Neural progenitor cell (in vitro differentiated cells): ENCODE results near the gene TYW5. TPM values are rescaled to one million over a fixed set of nuclear protein-coding genes. Genes with fewer than 3 reads are reported as not detected.

ENCODE experiments used
- DNase-seq: peaks from one replicate; pipeline ENCODE4 v3.0.0-alpha.2; 2016; ENCODE audit warnings: low spot score
- H2AFZ ChIP-seq: fragments of 200-600 bp; sonication (generic); replicated peaks from 2 replicates; pipeline ENCODE4 v1.6.1; 2016; ENCODE audit warnings: antibody characterized with exemption
- H3F3A ChIP-seq: fragments of 200-600 bp; sonication (generic); 2 replicates; pipeline ENCODE4 v1.6.1; 2016; ENCODE audit warnings: antibody characterized with exemption, low read depth
- H3K27ac ChIP-seq: fragments of 200-600 bp; sonication (generic); 2 replicates; pipeline ENCODE4 v1.5.1; 2016; ENCODE audit warnings: mild to moderate bottlenecking
- H3K27me3 ChIP-seq: fragments of 200-600 bp; sonication (generic); 2 replicates; pipeline ENCODE4 v1.6.1; 2016; ENCODE audit warnings: mild to moderate bottlenecking, moderate library complexity
- H3K36me3 ChIP-seq: fragments of 200-600 bp; sonication (generic); 2 replicates; pipeline ENCODE4 v1.5.1; 2016
- H3K4me1 ChIP-seq: fragments of 200-600 bp; sonication (generic); 2 replicates; pipeline ENCODE4 v1.6.1; 2016; ENCODE audit warnings: mixed run types
- H3K4me2 ChIP-seq: fragments of 200-600 bp; sonication (generic); 2 replicates; pipeline ENCODE4 v1.6.1; 2016
- H3K4me3 ChIP-seq: fragments of 200-600 bp; sonication (generic); 2 replicates; pipeline ENCODE4 v1.5.1; 2016
- H3K79me2 ChIP-seq: fragments of 200-600 bp; sonication (generic); 2 replicates; pipeline ENCODE4 v1.6.1; 2016; ENCODE audit warnings: low read depth
- H3K9ac ChIP-seq: fragments of 200-600 bp; sonication (generic); 2 replicates; pipeline ENCODE4 v1.6.1; 2016
- H3K9me3 ChIP-seq: fragments of 200-600 bp; sonication (generic); 2 replicates; pipeline ENCODE4 v1.5.1; 2016; ENCODE audit warnings: low read depth
- H4K20me1 ChIP-seq: fragments of 200-600 bp; sonication (generic); 2 replicates; pipeline ENCODE4 v1.6.1; 2016; ENCODE audit warnings: low read depth
- H3K27ac Mint-ChIP-seq: 3 replicates; pipeline ENCODE4 v1.8.0; 2021; ENCODE audit warnings: mixed read lengths
- H3K27me3 Mint-ChIP-seq: 2 replicates; pipeline ENCODE4 v1.8.0; 2022; ENCODE audit warnings: low read depth, mild to moderate bottlenecking, inconsistent platforms, moderate library complexity, mixed read lengths; ENCODE audit not compliant: insufficient read depth
- H3K36me3 Mint-ChIP-seq: 3 replicates; pipeline ENCODE4 v1.8.0; 2021; ENCODE audit warnings: mixed read lengths
- H3K4me1 Mint-ChIP-seq: 3 replicates; pipeline ENCODE4 v1.8.0; 2021; ENCODE audit warnings: mixed read lengths
- H3K4me3 Mint-ChIP-seq: 3 replicates; pipeline ENCODE4 v1.8.0; 2021; ENCODE audit warnings: mild to moderate bottlenecking, moderate library complexity, mixed read lengths
- H3K9me3 Mint-ChIP-seq: 3 replicates; pipeline ENCODE4 v1.8.0; 2020; ENCODE audit warnings: mixed read lengths
- CTCF ChIP-seq: fragments of 200-600 bp; sonication (generic); IDR thresholded peaks from 2 replicates; pipeline ENCODE4 v1.5.1; 2017; ENCODE audit warnings: antibody characterized with exemption, mild to moderate bottlenecking
- EZH2 ChIP-seq: fragments of 200-600 bp; sonication (generic); IDR thresholded peaks from 2 replicates; pipeline ENCODE4 v1.6.1; 2017; ENCODE audit warnings: antibody characterized with exemption, mild to moderate bottlenecking, moderate library complexity
- EZH2phosphoT487 ChIP-seq: fragments of 200-600 bp; sonication (generic); IDR thresholded peaks from 2 replicates; pipeline ENCODE4 v1.6.1; 2017; ENCODE audit warnings: antibody characterized with exemption
- total RNA-seq: library from RNA; depleted of rRNA; stranded (reverse); fragments of >200 nt; gene quantifications from 2 replicates; pipeline ENCODE4 v1.2.3, GENCODE V29; 2015; ENCODE audit warnings: low replicate concordance

Gene TYW5
- total RNA-seq, 1 donor from 2014 or later, result 25.0 TPM

- peaks cover 31% of the 10 kb centered on the region for H3K4me1 Mint-ChIP-seq
- H3K9me3 Mint-ChIP-seq, result no peaks in the 10 kb centered on the region
- no peaks in the 10 kb centered on the region for H3K27me3 Mint-ChIP-seq
- peak; percentile 6 for DNase-seq
- H3K79me2 ChIP-seq, result peaks cover 82% of the 10 kb centered on the region
- H3K4me2 ChIP-seq, result peak overlapping the region; percentile 78
- peaks cover 4% of the 10 kb centered on the region for H4K20me1 ChIP-seq
- peaks cover 20% of the 10 kb centered on the region for H3F3A ChIP-seq
- peak overlapping the region; percentile 98 for H3K4me3 Mint-ChIP-seq
- peaks cover 9% of the 10 kb centered on the region for H3K4me1 ChIP-seq
- H3K9me3 ChIP-seq, result no peaks in the 10 kb centered on the region
- H3K36me3 ChIP-seq, result peaks cover 20% of the 10 kb centered on the region
- peak overlapping the region; percentile 96 for H3K27ac Mint-ChIP-seq
- peak overlapping the region; percentile 98 for H3K27ac ChIP-seq
- peak overlapping the region; percentile 92 for H3K9ac ChIP-seq
- peak overlapping the region; percentile 74 for H3K4me3 ChIP-seq
- peaks cover 4% of the 10 kb centered on the region for H3K36me3 Mint-ChIP-seq
- no peak for TF ChIP-seq CTCF
- TF ChIP-seq EZH2, result no peak
- no peak for TF ChIP-seq EZH2phosphoT487
- H3K27me3 ChIP-seq, result no peaks in the 10 kb centered on the region
- peak overlapping the region; percentile 98 for H2AFZ ChIP-seq
Observed at GRCh38 chr2:199956062-199956380, 730 bp upstream of the TYW5 start.

GRCh38 chr2:199955007-199955338, 318 bp downstream of the TYW5 start:
- Histone ChIP-seq H2AFZ (peak overlapping the region; percentile 98), H3K9ac (peak overlapping the region; percentile 92), H3F3A (peaks cover 20% of the 10 kb centered on the region), H3K27me3 (no peaks in the 10 kb centered on the region), H3K4me2 (peak overlapping the region; percentile 78), H3K4me1 (peaks cover 9% of the 10 kb centered on the region), H3K27ac (peak overlapping the region; percentile 98), H4K20me1 (peaks cover 4% of the 10 kb centered on the region), H3K79me2 (peaks cover 93% of the 10 kb centered on the region), H3K9me3 (no peaks in the 10 kb centered on the region), H3K36me3 (peaks cover 11% of the 10 kb centered on the region), H3K4me3 (peak overlapping the region; percentile 74)
- no peaks in the 10 kb centered on the region for H3K27me3 Mint-ChIP-seq
- H3K4me3 Mint-ChIP-seq, result peak overlapping the region; percentile 98
- peak overlapping the region; percentile 96 for H3K27ac Mint-ChIP-seq
- H3K4me1 Mint-ChIP-seq, result peaks cover 31% of the 10 kb centered on the region
- H3K9me3 Mint-ChIP-seq, result no peaks in the 10 kb centered on the region
- DNase-seq, result peak; percentile 59
- TF ChIP-seq CTCF (no peak), EZH2 (no peak), EZH2phosphoT487 (no peak)
- H3K36me3 Mint-ChIP-seq, result peaks cover 4% of the 10 kb centered on the region

GRCh38 chr2:199951023-199951422, 4.3 kb downstream of the TYW5 start:
- Histone ChIP-seq H3K4me1 (peaks cover 4% of the 10 kb centered on the region), H3K36me3 (peaks cover 11% of the 10 kb centered on the region), H3K9ac (no peak overlapping the region), H3K9me3 (no peaks in the 10 kb centered on the region), H3K79me2 (peaks cover 79% of the 10 kb centered on the region), H2AFZ (no peak overlapping the region), H3F3A (peaks cover 15% of the 10 kb centered on the region), H3K4me3 (no peak overlapping the region), H3K27ac (no peak overlapping the region), H3K4me2 (no peak overlapping the region), H4K20me1 (peaks cover 4% of the 10 kb centered on the region), H3K27me3 (no peaks in the 10 kb centered on the region)
- no peak overlapping the region for H3K27ac Mint-ChIP-seq
- no peak overlapping the region for H3K4me3 Mint-ChIP-seq
- peaks cover 14% of the 10 kb centered on the region for H3K4me1 Mint-ChIP-seq
- peaks cover 6% of the 10 kb centered on the region for H3K36me3 Mint-ChIP-seq
- no peaks in the 10 kb centered on the region for H3K27me3 Mint-ChIP-seq
- no peaks in the 10 kb centered on the region for H3K9me3 Mint-ChIP-seq
- no peak for DNase-seq
- no peak for TF ChIP-seq CTCF
- no peak for TF ChIP-seq EZH2
- no peak for TF ChIP-seq EZH2phosphoT487

GRCh38 chr2:199950396-199950795, 4.9 kb downstream of the TYW5 start:
- H3K9me3 Mint-ChIP-seq, result no peaks in the 10 kb centered on the region
- no peaks in the 10 kb centered on the region for H3K27me3 Mint-ChIP-seq
- no peak overlapping the region for H2AFZ ChIP-seq
- no peak overlapping the region for H3K27ac ChIP-seq
- no peak for DNase-seq
- H3K27me3 ChIP-seq, result no peaks in the 10 kb centered on the region
- H3K9ac ChIP-seq, result no peak overlapping the region
- H4K20me1 ChIP-seq, result peaks cover 4% of the 10 kb centered on the region
- H3K27ac Mint-ChIP-seq, result no peak overlapping the region
- peaks cover 11% of the 10 kb centered on the region for H3K36me3 ChIP-seq
- H3K4me1 Mint-ChIP-seq, result peaks cover 14% of the 10 kb centered on the region
- H3K4me3 Mint-ChIP-seq, result no peak overlapping the region
- H3K4me2 ChIP-seq, result no peak overlapping the region
- H3F3A ChIP-seq, result peaks cover 8% of the 10 kb centered on the region
- no peak for TF ChIP-seq EZH2phosphoT487
- no peak for TF ChIP-seq EZH2
- no peak for TF ChIP-seq CTCF
- H3K9me3 ChIP-seq, result no peaks in the 10 kb centered on the region
- peaks cover 73% of the 10 kb centered on the region for H3K79me2 ChIP-seq
- peaks cover 6% of the 10 kb centered on the region for H3K36me3 Mint-ChIP-seq
- H3K4me1 ChIP-seq, result peaks cover 4% of the 10 kb centered on the region
- no peak overlapping the region for H3K4me3 ChIP-seq
